NT2/D1 (cell line): ENCODE measurements around the gene FAM222B.
"Not testable (repeated sequence)": the region's sequence is repeated elsewhere in the genome, so short reads cannot be mapped to it uniquely, and the experiment has no call there.

Experiments
- DNase-seq: peaks from one replicate; pipeline ENCODE4 v3.0.0-alpha.2; 2011; ENCODE audit warnings: low read depth, low spot score
- H3K27me3 ChIP-seq: 2 replicates; pipeline ENCODE4 v1.6.0; 2011; ENCODE audit warnings: mild to moderate bottlenecking; ENCODE audit not compliant: insufficient read length, insufficient read depth
- H3K36me3 ChIP-seq: 2 replicates; pipeline ENCODE4 v1.6.1; 2011; ENCODE audit warnings: mild to moderate bottlenecking, low read length, mixed read lengths; ENCODE audit not compliant: insufficient read depth, insufficient read length
- H3K4me1 ChIP-seq: 2 replicates; pipeline ENCODE4 v1.5.1; 2011; ENCODE audit not compliant: insufficient read depth, insufficient read length
- H3K4me3 ChIP-seq: 2 replicates; pipeline ENCODE4 v1.5.1; 2011; ENCODE audit warnings: low read depth; ENCODE audit not compliant: insufficient read length
- H3K9ac ChIP-seq: 2 replicates; pipeline ENCODE4 v1.6.0; 2011; ENCODE audit warnings: low read depth; ENCODE audit not compliant: insufficient read length
- H3K9me3 ChIP-seq: 2 replicates; pipeline ENCODE4 v1.5.1; 2011; ENCODE audit warnings: mild to moderate bottlenecking, low read length; ENCODE audit not compliant: insufficient read depth
- SUZ12 ChIP-seq: IDR thresholded peaks from 2 replicates; pipeline ENCODE4 v1.6.1; 2011; ENCODE audit not compliant: insufficient read length, insufficient read depth; ENCODE audit errors: extremely low read depth
- YY1 ChIP-seq: IDR thresholded peaks from 2 replicates; pipeline ENCODE4 v1.6.1; 2011; ENCODE audit not compliant: insufficient read length, insufficient read depth
- ZNF274 ChIP-seq: IDR thresholded peaks from 2 replicates; pipeline ENCODE4 v1.6.1; 2011; ENCODE audit warnings: mild to moderate bottlenecking, low read depth, low read length

Gene FAM222B

DNA sequence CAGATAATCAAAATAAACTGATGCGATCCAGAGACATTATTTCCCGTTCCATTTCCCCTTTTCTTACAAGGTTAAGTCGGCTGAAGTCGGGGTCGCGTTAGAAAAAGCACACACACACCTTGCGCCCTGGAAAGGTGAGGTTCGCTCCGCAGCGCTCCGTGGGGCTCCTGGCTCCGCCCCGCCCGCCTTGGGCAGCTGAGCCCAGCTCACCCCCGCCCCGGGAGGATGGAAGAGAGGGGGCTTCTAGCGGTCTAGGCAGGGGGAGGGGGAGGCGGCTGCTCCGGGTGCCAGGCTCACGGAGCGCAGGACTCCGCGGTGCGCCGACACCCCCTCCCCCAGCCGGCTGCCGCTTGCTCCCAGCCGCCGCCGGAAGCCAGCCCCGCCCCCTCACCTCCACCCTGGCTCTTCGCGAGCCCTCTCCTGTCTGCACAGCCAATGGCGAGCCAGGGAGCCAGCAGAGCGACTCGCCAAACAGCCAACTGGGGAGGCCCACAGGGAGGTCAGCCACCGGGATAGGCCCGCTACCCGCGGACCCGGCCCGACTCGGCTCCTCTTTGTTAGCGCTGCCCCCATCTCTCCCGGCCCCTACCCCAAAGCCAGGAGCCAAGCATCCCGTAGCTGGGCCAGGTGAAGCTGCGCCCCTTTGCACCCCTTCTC lies 30.4 kb downstream of the FAM222B start:
- H3K36me3 ChIP-seq = no peaks in the 10 kb centered on the region
- TF ChIP-seq SUZ12 (no peak), ZNF274 (no peak), YY1 (no peak)

DNA sequence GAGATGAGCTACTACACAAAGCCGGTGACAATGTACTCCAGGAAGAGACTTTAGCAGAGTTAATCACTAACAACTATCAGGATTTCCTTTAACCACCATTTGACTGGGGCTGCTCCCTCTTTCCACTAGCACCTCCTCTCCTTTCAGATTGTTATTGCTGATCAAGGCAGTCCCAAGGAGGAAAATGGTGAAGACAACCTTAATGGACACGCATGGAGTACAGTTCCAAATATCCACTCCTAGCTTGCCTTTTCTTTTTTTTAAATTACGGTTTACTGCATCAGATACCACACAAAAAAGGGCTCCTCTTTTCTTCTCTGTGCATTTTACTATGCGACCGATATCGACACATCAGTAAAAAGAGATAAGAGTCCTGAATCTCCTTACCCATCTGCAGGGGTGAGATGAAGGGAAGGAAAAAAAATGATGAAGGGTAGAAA lies 30.9 kb downstream of the FAM222B start:
- DNase-seq = no peak
- Histone ChIP-seq H3K9me3 (no peaks in the 10 kb centered on the region), H3K27me3 (no peaks in the 10 kb centered on the region), H3K9ac (peak overlapping the region; percentile 38), H3K4me3 (peak overlapping the region; percentile 49), H3K4me1 (no peaks in the 10 kb centered on the region), H3K36me3 (no peaks in the 10 kb centered on the region)
- no peak for TF ChIP-seq YY1
- TF ChIP-seq ZNF274 = no peak
- no peak for TF ChIP-seq SUZ12

More for the DNA sequence above, 30.4 kb downstream of the FAM222B start:
- Histone ChIP-seq H3K9me3 (no peaks in the 10 kb centered on the region), H3K4me1 (no peaks in the 10 kb centered on the region), H3K9ac (peak overlapping the region; percentile 38), H3K27me3 (no peaks in the 10 kb centered on the region), H3K4me3 (peak overlapping the region; percentile 49)
- peak; percentile 87 for DNase-seq

DNA sequence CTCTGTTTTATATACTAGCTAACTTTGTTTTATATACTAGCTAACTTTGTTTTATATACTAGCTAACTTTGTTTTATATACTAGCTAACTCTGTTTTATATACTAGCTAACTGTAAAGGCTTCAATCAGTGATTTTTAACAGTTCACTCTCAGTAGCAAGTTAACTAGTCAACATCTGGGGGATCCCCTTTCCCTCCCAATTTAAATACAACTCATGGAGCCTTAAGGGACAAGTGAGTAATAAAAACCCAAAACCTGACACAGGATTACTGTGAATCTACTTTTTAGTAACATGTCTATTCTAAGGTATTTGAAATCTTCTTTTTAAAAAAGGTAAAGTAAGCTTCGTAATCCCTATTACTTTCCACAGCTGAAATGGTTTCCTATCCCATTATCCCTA lies 32.2 kb downstream of the FAM222B start:
- no peaks in the 10 kb centered on the region for H3K9me3 ChIP-seq
- no peak overlapping the region for H3K4me3 ChIP-seq
- no peaks in the 10 kb centered on the region for H3K27me3 ChIP-seq
- H3K9ac ChIP-seq = no peak overlapping the region
- no peak for DNase-seq
- no peak for TF ChIP-seq YY1
- TF ChIP-seq ZNF274 = no peak
- TF ChIP-seq SUZ12 = no peak
- no peaks in the 10 kb centered on the region for H3K4me1 ChIP-seq
- peaks cover 11% of the 10 kb centered on the region for H3K36me3 ChIP-seq

DNA sequence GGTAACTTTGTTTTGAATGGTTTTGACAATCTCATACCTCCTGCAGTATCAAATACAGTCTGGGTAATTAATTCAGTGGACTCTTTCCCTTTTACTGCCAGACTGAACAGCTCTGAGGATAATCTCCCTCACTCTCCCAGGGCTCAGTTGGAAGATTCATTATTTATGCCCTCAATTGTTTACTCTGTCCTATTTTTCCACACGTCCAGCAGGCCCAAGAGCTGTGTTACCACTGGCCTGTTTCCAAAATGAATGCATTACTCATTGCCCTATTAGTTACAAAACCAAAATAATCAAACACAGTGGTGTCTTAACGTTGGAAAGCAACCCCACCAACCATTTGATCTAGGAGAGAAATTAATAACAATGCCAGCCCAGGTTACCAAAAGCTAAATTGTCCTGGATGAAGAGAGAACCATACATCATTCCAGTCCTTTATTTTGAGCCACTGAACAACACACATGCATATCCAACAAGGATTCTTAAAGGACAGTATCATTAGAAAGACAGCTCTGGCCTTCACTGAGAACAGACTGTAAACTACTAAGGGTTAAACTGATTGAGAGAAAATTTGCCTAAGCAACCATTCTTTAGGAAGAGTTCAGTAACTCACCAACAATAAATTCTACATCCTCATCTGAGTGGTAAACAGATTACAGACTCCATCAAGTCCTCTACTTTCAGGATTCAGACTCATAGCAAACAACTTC lies 34.5 kb downstream of the FAM222B start:
- Histone ChIP-seq H3K9me3 (no peaks in the 10 kb centered on the region), H3K9ac (peak overlapping the region; percentile 11), H3K36me3 (peaks cover 28% of the 10 kb centered on the region), H3K27me3 (no peaks in the 10 kb centered on the region), H3K4me1 (no peaks in the 10 kb centered on the region), H3K4me3 (no peak overlapping the region)
- TF ChIP-seq ZNF274 (no peak), YY1 (no peak), SUZ12 (no peak)
- no peak for DNase-seq

DNA sequence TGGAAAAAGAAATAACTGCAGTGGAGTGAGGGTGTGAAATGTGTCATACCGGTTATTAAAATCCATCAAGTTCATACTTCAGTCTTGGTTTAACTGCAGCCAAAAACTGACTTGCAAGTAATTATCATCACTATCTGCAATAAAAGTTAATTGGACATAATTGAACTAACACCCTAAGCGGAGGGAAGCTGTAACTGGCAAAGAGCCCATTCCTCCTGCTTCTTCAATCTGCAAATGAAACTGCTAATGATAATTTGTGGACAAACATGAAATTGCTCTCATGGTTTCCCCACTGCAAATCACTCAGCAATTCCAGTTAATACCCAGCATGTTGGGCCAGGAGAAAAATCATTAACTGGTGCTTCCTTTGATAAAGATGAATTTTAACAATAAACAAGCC lies 46.5 kb downstream of the FAM222B start:
- DNase-seq = no peak
- H3K4me3 ChIP-seq = no peak overlapping the region
- H3K9ac ChIP-seq = no peak overlapping the region
- H3K27me3 ChIP-seq = no peaks in the 10 kb centered on the region
- no peaks in the 10 kb centered on the region for H3K4me1 ChIP-seq
- H3K9me3 ChIP-seq = no peaks in the 10 kb centered on the region
- TF ChIP-seq YY1 = no peak
- TF ChIP-seq SUZ12 = no peak
- no peak for TF ChIP-seq ZNF274
- peaks cover 3% of the 10 kb centered on the region for H3K36me3 ChIP-seq

DNA sequence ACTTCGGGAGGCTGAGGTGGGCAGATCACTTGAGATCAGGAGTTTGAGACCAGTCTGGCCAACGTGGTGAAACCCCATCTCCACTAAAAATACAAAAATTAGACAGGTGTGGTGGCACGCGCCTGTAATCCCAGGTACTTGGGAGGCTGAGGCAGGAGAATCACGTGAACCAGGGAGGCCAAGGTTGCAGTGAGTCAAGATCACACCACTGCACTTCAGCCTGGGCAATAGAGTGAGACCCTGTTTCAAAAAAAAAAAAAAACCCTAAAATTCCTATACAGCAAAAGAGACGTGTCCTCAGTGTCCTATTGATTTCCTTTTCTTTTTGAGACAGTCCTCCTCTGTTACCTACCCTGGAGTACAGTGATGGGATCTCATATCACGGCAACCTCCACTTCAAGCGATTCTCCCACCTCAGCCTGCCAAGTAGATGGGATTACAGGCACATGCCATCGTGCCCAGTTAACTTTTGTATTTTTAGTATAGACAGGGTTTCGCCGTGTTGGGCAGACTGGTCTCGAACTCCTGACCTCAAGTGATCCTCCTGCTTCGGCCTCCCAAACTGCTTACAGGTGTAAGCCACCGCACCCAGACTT lies 47.6 kb downstream of the FAM222B start:
- H3K9me3 ChIP-seq, H3K4me3 ChIP-seq, H3K36me3 ChIP-seq, H3K27me3 ChIP-seq, H3K4me1 ChIP-seq, H3K9ac ChIP-seq, DNase-seq: not testable (repeated sequence)

DNA sequence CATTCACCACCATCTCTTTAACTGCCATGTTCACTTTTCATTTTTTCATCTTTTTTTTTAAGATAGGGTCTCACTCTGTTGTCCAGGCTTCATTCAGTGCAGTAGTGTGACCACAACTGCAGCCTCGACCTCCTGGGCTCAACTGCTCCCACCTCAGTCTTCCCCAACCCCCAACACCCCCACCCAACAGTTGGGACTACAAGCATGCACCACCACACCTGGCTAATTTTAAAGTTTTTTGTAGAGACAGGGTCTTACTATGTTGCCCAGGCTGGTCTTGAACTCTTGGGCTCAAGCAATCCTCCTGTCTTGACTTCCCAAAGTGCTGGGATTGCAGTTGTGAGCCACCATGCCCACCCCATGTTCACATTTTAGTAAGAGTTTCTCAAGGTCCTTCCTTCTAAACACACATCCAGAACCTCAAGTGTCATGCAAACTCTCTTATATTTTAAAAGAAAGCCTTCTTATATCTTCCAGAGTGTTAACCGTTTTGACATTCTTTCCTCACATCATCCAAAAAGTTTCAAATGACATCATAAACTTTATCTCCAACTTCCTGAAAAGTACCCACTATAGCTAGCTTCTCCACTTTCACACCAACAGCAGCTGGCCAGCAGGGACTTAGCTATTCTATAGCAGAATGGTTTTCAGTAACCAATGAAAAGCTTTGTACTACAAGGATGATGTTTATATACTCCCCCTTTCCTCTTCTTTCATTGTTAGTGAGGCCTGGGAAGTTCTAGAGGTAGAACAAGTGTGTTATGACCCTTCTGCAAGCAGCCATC lies 49.5 kb downstream of the FAM222B start:
- Histone ChIP-seq H3K4me1 (no peaks in the 10 kb centered on the region), H3K36me3 (peaks cover 5% of the 10 kb centered on the region), H3K27me3 (no peaks in the 10 kb centered on the region), H3K9me3 (no peaks in the 10 kb centered on the region), H3K9ac (no peak overlapping the region), H3K4me3 (no peak overlapping the region)
- TF ChIP-seq ZNF274 = no peak
- no peak for TF ChIP-seq SUZ12
- no peak for TF ChIP-seq YY1
- DNase-seq = no peak
